Stomach (tissue), 4 donors: ENCODE results near the gene CNTNAP5.

ENCODE experiments used
- EP300 ChIP-seq: sonication (generic); formaldehyde crosslinking; IDR thresholded peaks from one replicate; pipeline ENCODE4 v1.6.1; 2017; ENCODE audit warnings: antibody characterized with exemption
- POLR2A ChIP-seq, 4 donors: fragments of 450-650 bp; IDR thresholded peaks; one replicate each; pipeline ENCODE4 v1.6.1; 2016; ENCODE audit warnings: antibody characterized with exemption in 4 of 4, control low read depth in 2 of 4, mild to moderate bottlenecking in 1 of 4, moderate library complexity in 1 of 4
- POLR2AphosphoS5 ChIP-seq, 3 donors: sonication (generic); formaldehyde crosslinking; IDR thresholded peaks; one replicate each; pipeline ENCODE4 v1.6.1; 2016; ENCODE audit warnings: antibody characterized with exemption in 3 of 3
- TF ChIP-seq, protein P1 (sequence below), 7 experiments: fragments of 450-650 bp in 4 of 7; fragments of 200-600 bp in 3 of 7; sonication (generic) in 3 of 7; IDR thresholded peaks; one replicate each; pipeline ENCODE4 v1.5.1; 2016 to 2019; ENCODE audit warnings: antibody characterized with exemption in 7 of 7, control low read depth in 2 of 7, mild to moderate bottlenecking in 1 of 7

DNA sequence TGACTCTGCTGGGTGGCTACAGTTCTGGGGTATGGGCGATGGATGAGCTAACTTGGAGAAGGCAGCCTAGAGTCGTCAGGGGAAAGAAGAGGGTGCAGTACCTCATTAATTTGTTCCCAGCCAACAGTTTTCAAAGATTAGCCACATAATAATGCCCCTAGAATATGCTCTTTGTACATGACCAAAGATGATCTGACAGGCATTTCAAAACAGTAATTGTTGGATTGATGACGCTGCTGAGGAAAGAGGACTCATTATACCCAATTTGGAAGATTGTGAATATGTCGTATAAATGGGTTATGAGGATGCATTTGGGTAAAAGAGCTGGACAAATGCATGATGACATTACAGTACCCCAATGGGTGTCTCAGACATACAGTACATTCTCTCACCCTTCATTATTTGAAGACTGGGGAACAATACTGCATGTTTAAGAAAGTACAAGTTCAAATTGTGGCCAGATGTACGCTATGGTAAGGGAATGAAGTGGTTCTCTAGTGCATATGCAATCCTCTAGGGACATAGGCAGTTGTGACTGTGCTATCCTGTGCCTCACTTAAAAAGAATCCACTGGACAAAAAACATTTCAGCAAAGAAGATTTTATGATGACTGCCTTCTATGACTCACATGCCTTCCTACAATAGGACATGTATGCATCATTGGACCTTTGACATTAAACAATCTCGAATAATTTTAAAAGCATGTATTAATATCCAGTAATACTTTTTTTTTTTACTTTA lies 233.2 kb downstream of the CNTNAP5 start:
- TF ChIP-seq, protein P1, sequence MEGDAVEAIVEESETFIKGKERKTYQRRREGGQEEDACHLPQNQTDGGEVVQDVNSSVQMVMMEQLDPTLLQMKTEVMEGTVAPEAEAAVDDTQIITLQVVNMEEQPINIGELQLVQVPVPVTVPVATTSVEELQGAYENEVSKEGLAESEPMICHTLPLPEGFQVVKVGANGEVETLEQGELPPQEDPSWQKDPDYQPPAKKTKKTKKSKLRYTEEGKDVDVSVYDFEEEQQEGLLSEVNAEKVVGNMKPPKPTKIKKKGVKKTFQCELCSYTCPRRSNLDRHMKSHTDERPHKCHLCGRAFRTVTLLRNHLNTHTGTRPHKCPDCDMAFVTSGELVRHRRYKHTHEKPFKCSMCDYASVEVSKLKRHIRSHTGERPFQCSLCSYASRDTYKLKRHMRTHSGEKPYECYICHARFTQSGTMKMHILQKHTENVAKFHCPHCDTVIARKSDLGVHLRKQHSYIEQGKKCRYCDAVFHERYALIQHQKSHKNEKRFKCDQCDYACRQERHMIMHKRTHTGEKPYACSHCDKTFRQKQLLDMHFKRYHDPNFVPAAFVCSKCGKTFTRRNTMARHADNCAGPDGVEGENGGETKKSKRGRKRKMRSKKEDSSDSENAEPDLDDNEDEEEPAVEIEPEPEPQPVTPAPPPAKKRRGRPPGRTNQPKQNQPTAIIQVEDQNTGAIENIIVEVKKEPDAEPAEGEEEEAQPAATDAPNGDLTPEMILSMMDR (IDR thresholded peaks at IDR 0.05), result no peak
- TF ChIP-seq EP300 (no peak), POLR2AphosphoS5 (IDR thresholded peaks at IDR 0.05) (no peak), POLR2A (IDR thresholded peaks at IDR 0.05) (no peak)
